GM18499 (cell line): ENCODE measurements around the gene PFKFB2.

Experiments used
- ATAC-seq: cut with Tn5 transposase; IDR thresholded peaks from one replicate; pipeline ENCODE4 v1.9.1; 2021; ENCODE audit warnings: moderate number of reproducible peaks; ENCODE audit not compliant: insufficient read depth, unreplicated experiment

The PFKFB2 gene

DNA sequence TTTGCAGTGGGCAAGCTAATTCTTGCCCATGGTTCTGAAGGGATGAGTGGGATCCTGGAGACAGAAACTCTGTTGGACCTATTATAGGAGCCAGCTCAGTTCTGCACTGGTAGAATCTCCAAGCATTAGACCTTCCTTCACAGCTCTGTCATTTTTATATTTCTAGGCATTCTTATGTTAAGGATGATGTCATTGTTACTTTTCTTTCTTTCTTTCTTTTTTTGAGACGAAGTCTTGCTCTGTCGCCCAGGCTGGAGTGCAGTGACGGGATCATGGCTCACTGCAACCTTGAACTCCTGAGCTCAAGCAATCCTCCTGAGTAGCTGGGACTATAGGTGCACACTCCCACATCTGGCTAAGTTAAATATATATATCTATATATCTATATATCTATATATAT is 7.5 kb downstream of the PFKFB2 start:
- no peak for ATAC-seq

DNA sequence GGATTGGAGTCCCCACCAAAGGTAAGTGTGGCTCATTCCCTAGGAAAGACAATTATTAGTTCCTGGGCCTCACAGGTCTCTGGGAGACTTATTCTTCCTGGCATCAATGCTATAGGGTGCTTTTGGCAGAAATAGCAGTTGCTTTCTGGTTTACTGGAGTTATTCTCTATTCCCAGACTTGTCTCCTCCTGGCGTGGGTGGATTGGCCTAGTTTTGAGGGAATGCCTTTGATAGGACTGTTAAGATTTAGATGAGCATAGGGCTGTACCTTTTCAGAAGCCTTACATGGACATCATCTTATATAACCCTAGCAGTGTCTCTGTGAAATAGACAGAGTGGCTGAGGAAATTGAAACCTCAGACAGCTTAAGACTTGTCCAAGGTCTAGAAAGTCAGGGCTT is 9.0 kb downstream of the PFKFB2 start:
- no peak for ATAC-seq

DNA sequence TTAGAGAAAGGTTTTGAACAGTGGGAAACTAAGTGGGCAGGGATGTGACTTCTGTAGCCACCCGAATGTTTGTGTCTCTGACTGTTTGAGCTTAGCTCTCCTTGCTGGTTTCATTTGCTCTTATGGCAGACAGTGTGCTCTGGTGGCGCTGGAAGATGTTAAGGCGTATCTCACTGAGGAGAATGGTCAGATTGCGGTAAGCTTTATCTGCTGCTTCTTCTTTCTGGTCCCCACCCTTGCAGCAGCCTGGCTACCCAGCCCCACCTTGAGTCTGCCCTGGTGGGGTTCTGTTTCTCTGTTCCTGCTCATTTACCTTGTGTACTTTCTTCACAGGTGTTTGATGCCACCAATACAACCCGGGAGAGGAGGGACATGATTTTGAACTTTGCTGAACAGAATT is 9.9 kb downstream of the PFKFB2 start:
- no peak for ATAC-seq

DNA sequence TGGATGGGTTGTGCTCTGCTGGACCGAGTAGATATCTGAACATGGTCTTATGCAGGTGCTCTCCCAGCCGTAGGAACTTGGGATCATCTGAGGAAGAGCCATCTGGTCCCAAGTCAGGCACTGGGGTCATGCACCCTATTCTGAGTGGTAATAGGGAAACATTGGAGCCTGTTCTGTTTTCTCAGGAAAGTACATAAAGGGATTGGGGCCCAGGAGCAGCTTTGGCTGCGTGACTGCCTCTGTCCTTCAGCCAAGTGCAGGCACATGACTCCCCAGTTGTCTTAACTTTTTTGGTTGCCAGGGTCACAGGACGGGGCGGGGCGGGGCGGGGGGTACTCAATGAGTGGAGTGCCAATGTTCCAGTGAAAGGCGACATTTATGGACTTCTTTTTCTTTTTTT is 11.5 kb downstream of the PFKFB2 start:
- no peak for ATAC-seq

DNA sequence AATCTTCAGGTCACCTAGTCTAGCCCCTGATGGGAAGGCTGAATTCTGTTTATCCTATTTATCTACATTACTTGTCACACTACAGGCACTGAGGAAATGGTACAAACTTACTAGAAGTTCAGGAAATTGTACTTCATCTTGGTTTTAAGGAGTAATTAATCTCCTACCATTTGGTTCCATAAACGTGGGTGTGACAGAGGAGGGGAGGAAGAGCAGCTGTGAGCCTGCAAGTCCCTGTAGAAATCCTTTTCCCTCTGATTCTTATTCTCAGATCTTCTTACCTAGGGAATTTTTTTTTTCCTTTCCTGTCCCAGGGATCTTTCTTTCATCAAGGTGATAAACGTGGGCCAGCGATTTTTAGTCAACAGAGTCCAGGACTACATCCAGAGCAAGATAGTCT is 14.1 kb downstream of the PFKFB2 start:
- no peak for ATAC-seq

DNA sequence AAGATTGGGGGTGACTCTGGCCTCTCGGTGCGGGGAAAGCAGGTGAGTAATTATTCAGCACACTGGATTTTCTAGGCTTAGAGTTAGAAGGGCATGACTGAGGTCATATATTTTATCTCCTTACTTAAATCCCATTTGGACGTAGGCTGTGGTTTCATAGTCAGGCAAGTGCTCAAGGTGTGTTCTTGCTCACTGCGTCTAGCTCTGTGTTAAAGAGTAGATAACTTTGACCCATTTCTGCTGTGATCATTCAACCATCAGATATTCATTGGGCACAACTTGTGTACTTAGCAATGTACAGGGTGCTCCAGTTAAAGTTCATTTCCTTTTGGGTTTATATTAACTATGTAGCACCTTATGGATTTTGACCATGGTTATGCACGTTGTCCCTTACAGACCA is 14.6 kb downstream of the PFKFB2 start:
- no peak for ATAC-seq

DNA sequence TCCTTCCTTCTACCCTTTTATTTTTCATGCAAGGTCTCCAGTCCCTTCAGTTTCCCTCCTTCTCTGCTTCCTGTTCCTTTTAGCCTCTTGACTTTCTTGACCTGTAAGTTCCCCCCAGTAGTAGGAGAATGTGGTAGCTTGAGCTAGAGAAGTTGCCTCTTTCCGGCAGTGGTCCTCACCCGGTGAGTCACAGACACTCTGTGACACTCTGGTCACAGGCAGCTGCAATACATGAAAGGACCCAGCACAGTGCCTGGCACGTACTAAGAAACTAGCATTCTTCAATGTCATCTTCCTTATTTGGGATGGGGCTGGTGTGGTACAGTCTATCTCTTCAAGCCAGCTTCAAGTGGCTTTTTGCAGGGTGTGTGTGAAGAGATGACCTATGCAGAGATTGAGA is 16.0 kb downstream of the PFKFB2 start:
- ATAC-seq: no peak

DNA sequence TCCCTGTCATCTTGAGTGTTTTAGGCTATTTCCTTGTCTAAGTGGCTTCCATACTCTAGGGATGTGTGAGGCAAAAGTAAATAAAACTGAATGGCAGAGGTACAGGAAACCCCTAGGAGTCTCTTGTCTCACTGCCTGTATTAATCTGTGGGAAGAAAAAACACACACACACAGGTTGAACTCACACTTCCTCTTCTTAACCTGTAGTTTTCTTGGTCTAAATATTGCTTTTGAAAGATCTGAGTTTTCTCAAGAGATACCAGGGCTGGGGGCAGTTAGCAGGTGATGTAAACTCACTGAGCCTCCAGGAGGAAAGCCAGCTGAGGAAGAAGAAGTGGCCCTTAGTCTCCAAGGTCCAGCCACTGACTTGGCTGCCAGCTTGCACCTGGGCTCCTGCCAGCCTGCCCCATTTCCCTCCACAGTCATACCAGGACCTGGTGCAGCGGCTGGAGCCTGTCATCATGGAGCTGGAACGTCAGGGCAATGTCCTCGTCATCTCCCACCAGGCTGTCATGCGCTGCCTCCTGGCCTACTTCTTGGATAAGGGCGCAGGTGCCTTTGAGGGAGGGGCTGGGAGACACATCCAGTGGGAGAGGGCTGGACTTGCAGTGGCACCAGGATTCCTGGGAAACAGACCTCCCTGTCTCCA is 16.9 kb downstream of the PFKFB2 start:
- no peak for ATAC-seq

DNA sequence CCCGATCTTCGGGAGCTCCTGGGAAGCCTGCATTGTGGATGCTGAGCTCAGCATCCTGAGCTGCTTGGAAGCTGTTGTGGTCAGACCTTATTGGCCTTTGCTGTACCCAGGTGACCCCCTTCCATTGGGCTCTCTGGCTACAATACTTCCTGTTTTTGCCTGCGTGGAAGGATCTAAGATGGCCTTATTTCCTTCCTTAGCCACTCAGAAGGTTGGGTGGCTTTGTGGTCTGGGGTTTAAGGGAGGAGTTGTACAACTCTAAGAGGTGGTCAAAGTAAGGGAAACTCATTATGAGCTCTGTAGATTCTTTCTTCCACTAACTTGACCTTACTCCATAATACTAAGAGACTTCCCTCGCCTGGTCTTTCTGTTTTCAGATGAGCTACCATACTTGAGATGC is 17.7 kb downstream of the PFKFB2 start:
- ATAC-seq: no peak

DNA sequence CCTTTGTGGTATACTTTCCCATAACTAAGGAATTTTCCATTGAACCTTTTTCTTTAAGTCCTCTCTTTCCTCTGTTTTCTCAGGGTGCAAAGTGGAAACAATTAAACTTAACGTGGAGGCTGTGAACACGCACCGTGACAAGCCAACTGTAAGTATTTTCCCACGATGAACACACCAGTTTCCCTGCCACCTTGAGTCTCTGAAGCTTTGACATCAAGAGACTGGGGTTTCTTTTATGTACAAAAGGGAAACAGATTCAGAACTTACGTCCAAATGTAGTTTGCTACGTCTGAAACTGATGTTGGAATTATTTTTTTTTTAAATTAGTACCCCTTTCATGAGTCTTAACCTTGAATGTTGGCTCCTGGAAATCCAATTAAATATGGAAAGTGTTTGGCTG is 18.4 kb downstream of the PFKFB2 start:
- no peak for ATAC-seq

DNA sequence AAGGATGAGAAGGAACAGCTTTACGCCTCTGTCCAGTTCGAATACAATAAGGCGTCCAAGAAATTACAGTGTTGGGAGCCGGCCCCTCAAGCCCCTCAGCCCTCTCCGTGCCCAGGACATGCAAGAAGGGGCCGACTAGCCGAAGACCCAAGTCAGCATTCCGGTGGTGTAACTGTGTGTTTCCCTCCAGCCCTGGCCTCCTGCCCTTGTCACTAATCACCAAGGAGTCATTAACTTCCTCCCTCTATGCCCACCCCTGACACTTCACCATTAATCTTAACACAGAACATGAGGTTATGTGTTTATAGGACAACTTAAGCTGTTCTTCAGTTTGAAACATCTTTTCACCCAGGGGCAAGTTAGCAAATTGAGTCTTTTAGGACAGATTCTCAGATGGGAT is 19.2 kb downstream of the PFKFB2 start:
- ATAC-seq: no peak

DNA sequence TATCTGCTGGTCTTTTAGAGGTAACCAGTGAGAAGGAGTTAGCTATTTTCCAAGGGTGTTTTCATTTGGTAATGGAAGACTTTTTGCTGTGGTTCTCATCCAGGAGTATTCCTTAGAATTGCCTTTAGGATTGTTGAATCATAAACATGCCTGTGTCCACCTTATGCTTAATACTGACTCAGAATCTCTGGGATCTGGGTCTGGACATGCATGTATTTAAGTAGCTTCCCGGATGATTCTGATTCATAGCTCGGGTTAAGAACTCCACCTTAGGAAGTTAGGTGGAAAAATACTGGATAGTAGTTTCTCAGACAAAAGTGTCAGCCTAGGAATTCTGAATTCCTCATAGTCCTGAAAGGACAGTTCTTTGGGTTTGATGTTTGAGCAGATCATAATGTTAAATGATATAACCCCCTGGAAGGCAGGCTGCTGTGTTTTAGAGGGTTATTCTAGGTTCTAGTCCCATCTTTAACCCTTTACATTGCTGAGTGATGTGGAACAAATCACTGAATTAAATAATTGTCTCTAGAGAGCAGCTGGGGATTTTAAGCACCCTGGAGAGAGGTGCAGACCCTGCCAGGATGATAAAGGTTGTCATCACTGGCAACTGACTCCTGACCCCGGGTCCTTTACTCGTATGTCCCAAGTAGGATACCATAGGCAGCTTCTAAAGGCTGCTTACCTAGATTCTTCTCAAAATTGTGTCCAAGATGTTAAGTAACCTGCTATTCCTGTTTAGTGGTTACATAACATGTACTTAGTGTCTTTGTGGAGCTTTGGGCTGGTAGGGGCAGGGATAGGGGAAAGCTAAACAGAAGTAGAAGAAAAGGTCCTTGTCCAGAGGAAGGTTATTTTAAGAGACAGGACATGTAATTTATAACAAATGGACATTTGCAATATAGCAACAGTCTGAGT is 21.1 kb downstream of the PFKFB2 start:
- no peak for ATAC-seq

DNA sequence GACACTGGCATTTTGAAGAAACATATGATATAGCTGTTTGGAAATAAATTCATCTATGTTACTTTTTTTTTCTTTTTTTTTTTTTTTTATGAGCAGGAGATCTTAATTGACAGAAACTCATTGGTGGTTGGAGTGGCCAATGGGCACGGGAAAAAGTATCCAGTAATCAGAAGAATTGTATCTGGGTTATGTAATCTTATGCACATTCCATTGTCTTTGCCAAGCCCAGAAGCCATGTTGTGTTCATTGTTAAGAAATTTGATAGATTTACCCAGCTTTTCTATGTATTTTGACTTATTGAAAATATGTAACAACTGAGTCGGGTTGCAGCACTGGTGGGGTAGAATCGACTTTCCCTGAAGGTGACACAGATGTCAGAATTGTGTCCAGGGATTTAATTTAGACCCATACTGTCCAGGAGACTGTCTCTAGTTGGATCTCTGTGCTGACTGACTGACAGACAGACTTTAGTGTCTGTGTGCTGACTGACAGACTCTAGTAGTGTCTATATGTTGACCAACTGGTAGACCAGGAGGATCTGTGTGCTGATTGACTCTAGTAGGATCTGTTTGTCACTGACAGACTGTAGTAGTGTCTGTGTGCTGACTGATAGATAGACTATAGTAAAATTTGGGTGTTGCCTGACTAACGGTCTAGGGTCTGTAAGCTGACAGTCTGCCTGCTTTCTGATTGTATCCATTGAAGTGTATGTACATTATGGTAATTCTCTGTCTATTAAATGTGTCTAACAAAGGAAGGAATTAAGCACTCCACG is 23.3 kb downstream of the PFKFB2 start:
- no peak for ATAC-seq

DNA sequence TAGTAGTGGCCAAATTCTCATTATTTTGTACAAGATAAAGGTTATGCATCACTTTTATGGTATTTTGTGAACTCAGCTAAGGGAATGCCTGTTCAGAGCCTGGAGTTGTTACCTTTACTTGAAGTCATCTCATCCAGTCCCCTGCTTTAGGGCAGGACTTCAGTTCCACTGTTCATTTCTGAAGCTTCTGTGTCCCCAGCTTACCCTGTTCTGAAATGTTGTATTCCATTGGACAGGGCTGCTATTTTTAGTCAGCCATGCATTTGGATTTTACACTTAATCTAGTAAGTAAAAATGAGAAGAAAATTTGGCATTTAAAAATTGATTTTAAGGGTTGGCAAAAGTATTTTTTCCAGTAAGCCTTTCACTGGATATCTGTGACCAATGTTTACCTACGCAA is 23.9 kb downstream of the PFKFB2 start:
- ATAC-seq: no peak

DNA sequence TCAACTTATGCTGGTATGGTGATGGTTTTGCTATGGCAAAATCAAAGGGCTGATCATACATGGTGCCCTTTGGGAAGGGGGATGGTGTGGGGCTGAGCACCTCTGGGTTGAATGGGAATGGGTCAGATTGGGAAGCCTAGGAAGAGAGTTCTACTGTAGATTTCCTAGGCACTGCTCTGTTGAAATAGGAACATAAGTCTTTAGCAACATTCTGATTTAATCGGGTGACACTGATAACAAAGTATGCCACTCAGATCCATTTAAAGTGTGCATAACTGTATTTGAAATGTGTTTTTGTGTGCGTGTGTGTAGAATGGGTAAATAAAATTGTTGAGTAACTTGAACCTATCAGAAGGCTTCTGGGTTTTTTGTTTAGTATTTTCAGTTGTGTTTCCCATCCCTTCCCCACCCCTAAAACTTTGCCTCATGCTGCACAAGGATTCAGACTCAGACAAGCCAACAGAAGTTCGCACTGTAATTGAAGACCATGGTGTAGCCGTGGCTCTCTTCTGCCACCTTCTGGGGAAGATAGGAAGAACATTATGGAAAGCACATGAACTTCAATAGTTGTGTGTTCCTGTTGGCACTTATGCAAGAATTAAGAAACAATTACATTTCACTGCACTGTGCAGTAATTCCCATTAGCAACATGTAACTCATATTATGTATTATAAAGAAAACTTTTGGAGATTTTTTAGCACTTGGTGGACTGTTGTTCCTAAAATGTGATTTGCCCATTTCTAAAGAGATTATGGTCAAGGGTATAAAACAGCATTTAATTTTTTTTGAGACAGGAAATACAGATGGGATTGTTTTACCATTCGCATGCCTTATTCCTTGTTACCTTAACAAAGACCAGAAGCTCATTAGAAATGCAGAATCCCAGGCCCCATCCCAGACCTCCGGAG is 24.6 kb downstream of the PFKFB2 start:
- ATAC-seq: no peak

DNA sequence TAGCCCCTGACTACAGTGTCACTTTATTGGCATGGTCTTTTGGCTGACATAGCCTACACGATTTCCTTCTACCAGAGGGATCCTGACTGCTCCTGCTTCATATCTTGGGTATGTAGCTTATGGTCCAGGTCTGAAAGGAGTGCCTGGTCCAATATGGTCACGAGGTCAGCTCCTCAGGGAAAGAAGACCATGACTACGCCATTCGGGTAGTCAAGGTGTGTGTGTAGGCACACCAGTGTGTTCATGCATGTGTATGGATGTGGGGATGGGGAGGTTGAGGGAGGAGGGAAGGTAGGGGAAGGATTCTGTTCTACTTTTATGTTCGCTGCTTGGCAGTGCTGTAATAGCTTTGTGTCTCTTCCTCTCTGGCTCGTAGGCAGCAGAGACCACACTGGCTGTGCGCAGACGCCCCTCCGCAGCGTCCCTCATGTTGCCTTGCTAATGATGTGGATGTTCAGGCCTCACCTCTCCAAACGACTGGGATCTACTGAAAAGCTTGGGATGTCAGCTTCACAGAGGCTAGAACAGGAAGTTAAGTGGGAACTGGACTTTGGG is 25.6 kb downstream of the PFKFB2 start:
- no peak for ATAC-seq

DNA sequence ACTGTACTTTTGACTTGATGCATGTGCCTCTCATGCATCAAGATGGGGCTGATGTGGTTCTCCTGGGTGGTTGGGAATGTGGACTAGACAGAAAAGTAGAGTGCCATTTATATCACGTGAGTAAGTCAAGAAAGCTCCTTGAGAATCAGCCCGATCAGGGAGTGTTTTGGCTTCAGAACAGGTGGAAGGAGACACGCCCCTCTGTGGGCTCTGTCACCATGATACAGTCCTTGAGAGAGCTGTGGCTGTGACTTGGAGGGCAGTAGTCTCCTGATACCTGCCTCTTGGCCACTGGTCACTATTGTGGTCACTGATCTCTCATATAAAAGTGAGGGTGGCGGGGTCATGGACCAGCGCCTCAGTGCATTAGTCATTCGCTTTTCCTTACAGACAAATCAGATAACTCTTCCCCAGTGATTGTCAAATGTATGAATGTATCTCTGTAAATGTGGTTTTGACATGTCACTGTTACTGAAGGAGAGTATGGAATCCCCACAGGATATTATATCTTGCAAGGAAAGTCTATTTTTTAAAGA is 26.7 kb downstream of the PFKFB2 start:
- ATAC-seq: no peak

DNA sequence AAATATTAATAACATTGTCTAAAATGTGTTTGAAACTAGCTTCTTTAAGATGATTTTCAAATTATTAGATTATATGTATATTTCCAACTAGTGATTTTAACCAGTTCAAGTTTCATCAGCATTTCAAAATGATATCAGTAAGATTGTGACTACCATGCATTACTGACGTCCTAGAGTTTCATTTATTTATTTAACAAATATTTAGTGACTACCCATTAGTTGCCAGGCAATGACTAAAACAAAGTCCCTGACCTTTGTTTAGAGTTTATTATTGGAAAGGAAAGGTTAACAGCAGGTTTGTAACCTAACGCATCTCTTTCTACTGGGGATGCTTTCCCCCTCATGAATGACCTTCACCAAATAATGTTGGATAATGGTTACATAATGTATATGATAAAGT is 28.0 kb downstream of the PFKFB2 start:
- no peak for ATAC-seq

DNA sequence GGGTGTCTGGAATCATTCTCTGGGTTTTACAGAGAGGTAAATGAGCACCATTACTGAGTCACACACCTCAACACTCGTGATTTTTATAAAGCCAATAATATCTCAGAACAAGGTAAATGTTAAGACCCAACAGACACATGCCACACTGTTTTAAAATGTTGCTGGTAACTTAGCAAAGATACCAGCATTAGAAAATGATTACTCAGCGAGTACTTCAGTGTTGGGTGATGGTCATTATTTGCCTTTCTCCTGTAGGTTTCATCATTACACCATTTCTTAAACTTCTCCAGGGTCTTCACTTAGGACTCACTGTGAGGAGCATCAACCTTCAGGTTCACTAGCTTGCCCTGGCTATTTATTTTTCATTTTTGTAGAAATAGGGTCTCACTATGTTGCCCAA is 28.7 kb downstream of the PFKFB2 start:
- ATAC-seq: no peak

DNA sequence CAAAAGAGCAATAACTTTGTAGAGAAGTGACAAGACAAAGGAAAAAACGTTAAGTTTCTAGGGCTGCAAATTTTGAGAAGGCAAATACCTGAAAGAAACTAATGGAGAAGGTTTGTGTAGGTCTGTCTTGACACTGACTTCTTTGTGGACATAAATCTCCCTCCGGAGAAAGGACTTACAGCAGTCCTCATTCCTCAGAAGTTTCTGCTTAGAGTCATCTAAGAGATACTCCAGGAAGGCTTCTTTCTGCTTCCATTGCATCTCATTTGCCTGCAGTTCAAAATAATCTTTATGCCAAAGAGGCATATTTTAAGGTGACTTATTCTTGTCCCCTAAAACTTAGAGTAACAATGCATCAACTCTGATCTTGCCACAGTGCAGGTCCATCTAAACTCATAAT is 31.2 kb downstream of the PFKFB2 start:
- ATAC-seq: no peak
